Activated CD4-positive, alpha-beta T cell treated with anti-CD3 and anti-CD28 coated beads, Interleukin-2, amount 10 ng/mL, durations not matched to agents 7 days and 5 days (primary cell): Measurements from ENCODE around the gene TFB2M. TPM values are rescaled to one million over a fixed set of nuclear protein-coding genes. Genes with fewer than 3 reads are reported as not detected.
A peak's percentile ranks its signal among the peaks of the same experiment; 100 is the strongest.

Experiments
- CTCF ChIA-PET: fragments of 350-600 bp; sonication (Branson Sonifier 250); formaldehyde crosslinking; loops from one replicate; lab custom pipeline; 2021; ENCODE audit warnings: antibody characterized with exemption; lab: Charles Lee
- POLR2A ChIA-PET: fragments of 350-600 bp; sonication (Branson Sonifier 250); formaldehyde crosslinking; loops from one replicate; lab custom pipeline; 2021; ENCODE audit warnings: antibody characterized with exemption; lab: Charles Lee
- DNase-seq: peaks from one replicate; pipeline ENCODE4 v3.0.0-alpha.2; 2020
- H3K27ac Mint-ChIP-seq: one replicate; pipeline ENCODE4 v1.8.0; 2021; ENCODE audit warnings: mild to moderate bottlenecking, moderate library complexity, mixed read lengths
- H3K27me3 Mint-ChIP-seq: one replicate; pipeline ENCODE4 v1.8.0; 2021; ENCODE audit warnings: mixed read lengths
- H3K36me3 Mint-ChIP-seq: one replicate; pipeline ENCODE4 v1.8.0; 2021; ENCODE audit warnings: low read depth, mixed read lengths
- H3K4me1 Mint-ChIP-seq: one replicate; pipeline ENCODE4 v1.8.0; 2021; ENCODE audit warnings: mixed read lengths
- H3K4me3 Mint-ChIP-seq: one replicate; pipeline ENCODE4 v1.8.0; 2021; ENCODE audit warnings: mild to moderate bottlenecking, moderate library complexity, mixed read lengths
- H3K9me3 Mint-ChIP-seq: one replicate; pipeline ENCODE4 v1.8.0; 2021; ENCODE audit warnings: mixed read lengths
- total RNA-seq, 2 experiments: library from RNA; stranded (reverse); gene quantifications; one replicate each; pipeline ENCODE4 v1.2.3, GENCODE V29; 2021

TFB2M gene
- total RNA-seq, 2 experiments from 2014 or later, result 9.4 to 10.1 TPM

DNA sequence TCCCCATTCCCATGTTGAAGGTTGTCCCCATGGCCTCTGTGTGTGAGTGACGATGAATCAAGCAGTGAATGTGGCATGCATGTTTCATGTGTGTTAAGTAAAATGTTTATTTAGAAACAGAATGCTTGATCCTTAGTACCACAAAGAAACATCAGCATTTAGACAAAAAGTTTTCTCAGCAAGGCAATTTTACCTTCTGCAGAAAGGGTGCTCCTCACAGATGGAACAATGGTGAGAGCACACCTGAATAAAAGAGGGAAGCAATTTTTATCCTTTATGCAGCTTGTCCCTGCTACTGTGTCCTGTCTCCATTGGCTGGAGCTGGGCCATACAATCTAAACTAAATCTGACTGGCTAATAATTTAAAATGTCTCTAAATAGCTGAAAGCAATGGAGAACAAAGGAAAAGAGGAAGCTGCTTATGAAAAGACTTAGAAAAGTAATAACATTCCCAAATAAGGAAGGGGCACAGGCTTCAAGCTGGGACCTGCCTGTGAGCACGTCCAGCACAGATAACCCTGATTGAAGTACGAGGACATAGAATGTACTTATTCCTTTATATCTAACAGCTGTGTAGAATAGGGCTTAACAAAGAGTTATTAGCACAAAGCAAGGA is 50.6 kb downstream of the TFB2M start:
- H3K36me3 Mint-ChIP-seq, result no peaks in the 10 kb centered on the region
- ChIA-PET CTCF (interaction anchor here (0.6 to 0.9 kb wide), 2 partner anchors 9 to 57 kb away, joined by 3 read pairs; no protein-coding TSS in a partner anchor), POLR2A (interaction anchor here (0.6 kb wide), 1 partner anchor 38 kb away, joined by 3 read pairs; no protein-coding TSS in a partner anchor)
- H3K4me3 Mint-ChIP-seq, result no peak overlapping the region
- DNase-seq, result no peak
- H3K27ac Mint-ChIP-seq, result no peak overlapping the region
- peaks cover 5% of the 10 kb centered on the region for H3K4me1 Mint-ChIP-seq
- H3K9me3 Mint-ChIP-seq, result peaks cover 26% of the 10 kb centered on the region
- H3K27me3 Mint-ChIP-seq, result no peaks in the 10 kb centered on the region

DNA sequence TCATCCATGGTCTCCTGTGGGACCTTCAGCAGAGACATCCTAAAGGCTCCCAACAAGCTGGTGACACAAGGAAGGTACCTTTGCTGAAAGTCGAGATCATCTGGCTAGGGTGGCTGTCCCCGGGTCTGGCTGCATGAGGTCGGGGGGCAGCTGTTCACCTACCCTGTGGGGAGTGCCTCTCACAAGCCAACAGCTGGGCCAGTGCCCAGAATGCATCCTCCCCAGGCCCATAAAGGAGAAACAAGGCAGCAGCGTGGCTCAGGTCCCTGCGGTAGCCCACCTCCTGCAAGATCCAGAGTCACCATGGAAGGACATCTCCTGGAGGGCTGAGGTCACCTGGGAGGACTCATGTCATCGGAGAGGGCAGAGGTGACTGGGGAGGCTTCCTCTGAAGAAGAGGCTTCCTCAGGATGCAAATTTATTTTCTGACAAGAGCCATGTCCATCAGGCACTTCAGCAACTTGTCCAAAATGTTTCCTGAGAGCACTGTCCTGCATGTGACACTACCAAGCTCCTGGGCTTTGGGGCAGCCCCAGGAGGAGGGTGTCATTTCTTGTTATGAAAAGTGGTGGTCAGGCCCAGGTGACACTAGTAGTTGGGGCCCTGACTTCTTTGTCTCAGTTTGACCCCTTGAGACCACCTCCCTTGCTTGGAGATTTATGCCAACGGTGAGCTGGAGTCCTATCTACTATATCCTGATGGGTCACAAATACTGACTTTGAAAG is 52.3 kb downstream of the TFB2M start:
- no peak overlapping the region for H3K4me3 Mint-ChIP-seq
- H3K27ac Mint-ChIP-seq, result no peak overlapping the region
- ChIA-PET POLR2A (no interaction called here), CTCF (interaction anchor here (1.0 kb wide), 1 partner anchor 17 kb away, joined by 4 read pairs; no protein-coding TSS in a partner anchor)
- H3K9me3 Mint-ChIP-seq, result peaks cover 20% of the 10 kb centered on the region
- H3K27me3 Mint-ChIP-seq, result no peaks in the 10 kb centered on the region
- DNase-seq, result no peak
- H3K4me1 Mint-ChIP-seq, result peaks cover 5% of the 10 kb centered on the region
- no peaks in the 10 kb centered on the region for H3K36me3 Mint-ChIP-seq

DNA sequence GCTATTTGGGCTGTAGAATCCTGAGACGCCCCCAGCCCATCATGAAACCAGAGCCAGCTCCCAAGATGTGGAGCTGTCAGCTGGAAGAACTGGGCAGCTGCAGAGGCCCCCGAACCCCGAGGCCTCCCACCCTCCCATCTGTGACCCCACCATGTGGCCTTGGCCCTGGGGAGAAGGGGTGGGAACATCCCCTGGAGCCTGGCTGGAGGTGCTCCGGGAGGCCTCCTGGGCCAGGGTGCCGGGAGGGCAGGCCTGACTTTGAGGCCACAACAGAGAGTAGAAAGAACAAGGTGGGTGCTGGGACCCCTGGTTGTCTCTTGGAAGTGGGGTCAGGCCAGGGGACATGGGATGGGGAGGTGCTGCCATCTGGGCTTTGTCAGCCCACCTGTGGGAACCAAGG is 53.0 kb downstream of the TFB2M start:
- peaks cover 18% of the 10 kb centered on the region for H3K9me3 Mint-ChIP-seq
- CTCF ChIA-PET, result no interaction called here
- H3K27me3 Mint-ChIP-seq, result no peaks in the 10 kb centered on the region
- no peak overlapping the region for H3K27ac Mint-ChIP-seq
- no peaks in the 10 kb centered on the region for H3K36me3 Mint-ChIP-seq
- peaks cover 5% of the 10 kb centered on the region for H3K4me1 Mint-ChIP-seq
- no peak for DNase-seq
- no peak overlapping the region for H3K4me3 Mint-ChIP-seq
- POLR2A ChIA-PET, result no interaction called here

DNA sequence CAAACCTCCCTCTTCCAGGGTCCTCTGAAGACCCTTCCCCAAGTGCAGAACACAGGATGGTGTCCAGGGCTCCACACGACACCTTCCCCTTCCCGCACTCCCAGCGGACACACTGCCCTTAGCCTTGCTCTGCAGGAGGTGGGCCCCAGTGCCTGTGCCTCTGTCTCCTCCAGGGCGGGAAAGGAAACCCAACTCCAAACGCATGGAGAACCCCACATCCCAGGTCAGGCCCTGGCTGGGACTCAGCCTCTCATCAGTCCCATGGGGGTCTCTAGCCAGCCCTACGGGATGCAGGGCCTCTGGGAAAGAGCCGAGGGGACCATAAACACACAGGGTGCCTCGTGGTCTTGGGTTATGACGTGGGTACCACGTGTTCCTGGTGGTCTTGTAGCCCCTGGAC is 53.4 kb downstream of the TFB2M start:
- DNase-seq, result no peak
- ChIA-PET CTCF (no interaction called here), POLR2A (no interaction called here)
- Mint-ChIP-seq H3K9me3 (peaks cover 18% of the 10 kb centered on the region), H3K4me3 (no peak overlapping the region), H3K27ac (no peak overlapping the region), H3K36me3 (no peaks in the 10 kb centered on the region), H3K4me1 (peaks cover 9% of the 10 kb centered on the region), H3K27me3 (no peaks in the 10 kb centered on the region)

DNA sequence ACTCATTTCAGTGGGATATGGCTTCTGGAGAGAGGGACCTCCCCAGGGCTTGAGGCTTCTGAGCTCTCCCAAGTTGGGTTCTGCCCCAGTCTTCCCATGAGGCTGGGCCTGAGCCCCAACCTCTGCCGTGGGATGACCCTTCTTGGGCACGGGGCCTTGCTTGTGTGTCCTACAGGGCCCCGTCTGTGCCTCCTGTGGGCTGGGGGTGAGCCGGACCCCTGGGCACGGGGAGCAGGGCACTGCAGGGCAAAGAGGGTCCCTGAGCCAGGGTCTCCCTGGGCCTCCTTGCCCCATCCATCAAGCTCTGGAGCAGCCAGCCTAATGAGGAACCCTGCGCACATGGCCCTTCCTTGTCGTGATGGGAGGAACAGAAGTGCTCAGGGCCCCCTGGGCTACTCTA is 53.8 kb downstream of the TFB2M start:
- Mint-ChIP-seq H3K27me3 (no peaks in the 10 kb centered on the region), H3K9me3 (peaks cover 18% of the 10 kb centered on the region), H3K27ac (no peak overlapping the region), H3K4me3 (no peak overlapping the region), H3K4me1 (peaks cover 13% of the 10 kb centered on the region), H3K36me3 (no peaks in the 10 kb centered on the region)
- ChIA-PET POLR2A (no interaction called here), CTCF (interaction anchor here (0.9 kb wide), 1 partner anchor 21 kb away, joined by 3 read pairs; no protein-coding TSS in a partner anchor)
- no peak for DNase-seq

DNA sequence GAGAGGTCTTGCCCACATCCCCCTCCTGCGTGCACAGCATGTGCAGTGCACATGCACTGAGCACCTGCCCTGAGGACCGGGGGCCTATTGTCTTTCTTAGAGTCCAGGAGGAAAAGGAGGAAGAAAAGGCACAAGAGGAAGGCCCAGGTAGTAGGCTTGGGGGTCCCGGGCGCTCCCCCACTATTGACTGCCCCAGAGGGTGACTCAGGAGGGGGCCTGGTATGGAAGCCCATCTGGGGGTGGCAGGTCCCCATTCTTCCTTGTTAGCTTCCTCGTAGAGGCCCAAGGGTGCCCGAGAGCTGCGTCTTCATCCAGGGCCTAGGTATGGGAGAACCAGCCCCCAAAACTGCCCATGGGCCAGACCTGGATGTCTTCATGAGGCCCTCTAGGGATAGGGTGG is 54.9 kb downstream of the TFB2M start:
- Mint-ChIP-seq H3K27me3 (no peaks in the 10 kb centered on the region), H3K27ac (no peak overlapping the region), H3K4me3 (no peak overlapping the region), H3K4me1 (peaks cover 16% of the 10 kb centered on the region), H3K9me3 (peaks cover 16% of the 10 kb centered on the region), H3K36me3 (no peaks in the 10 kb centered on the region)
- DNase-seq, result no peak
- CTCF ChIA-PET, result no interaction called here
- POLR2A ChIA-PET, result no interaction called here

DNA sequence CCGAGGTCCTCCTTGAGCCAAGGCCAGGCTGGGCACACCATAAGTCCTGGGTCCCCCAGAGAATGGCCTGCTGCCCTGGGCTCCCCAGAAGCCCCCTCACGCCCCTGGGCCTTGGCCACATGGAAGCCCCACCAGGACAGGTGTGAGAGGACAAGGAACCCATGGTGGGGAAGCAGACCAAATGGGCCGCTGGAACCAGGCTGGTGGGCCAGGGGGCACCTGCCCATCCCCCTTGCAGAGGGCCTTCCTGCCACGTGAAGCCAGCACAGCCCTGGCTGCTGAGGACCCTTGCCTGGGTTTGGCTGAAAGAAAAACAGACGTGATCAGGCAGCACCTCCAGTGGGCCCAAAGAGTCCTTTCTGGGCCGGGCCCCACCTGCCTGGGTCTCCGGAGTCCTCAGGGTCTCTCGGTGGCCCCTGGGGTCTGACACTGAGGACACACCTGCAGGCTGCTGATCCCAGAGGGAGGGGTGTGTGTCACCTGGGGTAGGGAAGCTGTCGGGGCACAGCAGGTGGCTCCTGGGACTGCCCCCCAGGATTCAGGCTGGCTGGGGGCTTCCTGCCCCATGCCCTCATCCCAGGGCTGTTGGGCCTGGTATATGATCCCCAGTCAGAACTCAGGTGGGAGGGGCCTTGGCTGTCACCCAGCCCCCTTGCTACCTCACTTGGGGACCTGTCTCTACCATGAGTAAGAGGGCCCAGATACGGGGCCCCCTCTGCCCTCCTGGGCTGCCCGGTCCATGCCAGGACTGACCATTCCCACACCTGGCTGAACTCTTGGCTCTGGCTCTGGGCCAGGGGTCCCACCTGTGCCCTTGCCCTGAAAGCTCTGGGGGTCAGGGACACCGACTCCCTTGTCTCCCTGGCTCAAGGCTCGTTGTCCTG is 55.7 kb downstream of the TFB2M start:
- no peak overlapping the region for H3K4me3 Mint-ChIP-seq
- no peak overlapping the region for H3K27ac Mint-ChIP-seq
- POLR2A ChIA-PET, result no interaction called here
- CTCF ChIA-PET, result no interaction called here
- no peak for DNase-seq
- peaks cover 9% of the 10 kb centered on the region for H3K9me3 Mint-ChIP-seq
- H3K4me1 Mint-ChIP-seq, result peaks cover 24% of the 10 kb centered on the region
- H3K36me3 Mint-ChIP-seq, result no peaks in the 10 kb centered on the region
- H3K27me3 Mint-ChIP-seq, result no peaks in the 10 kb centered on the region

DNA sequence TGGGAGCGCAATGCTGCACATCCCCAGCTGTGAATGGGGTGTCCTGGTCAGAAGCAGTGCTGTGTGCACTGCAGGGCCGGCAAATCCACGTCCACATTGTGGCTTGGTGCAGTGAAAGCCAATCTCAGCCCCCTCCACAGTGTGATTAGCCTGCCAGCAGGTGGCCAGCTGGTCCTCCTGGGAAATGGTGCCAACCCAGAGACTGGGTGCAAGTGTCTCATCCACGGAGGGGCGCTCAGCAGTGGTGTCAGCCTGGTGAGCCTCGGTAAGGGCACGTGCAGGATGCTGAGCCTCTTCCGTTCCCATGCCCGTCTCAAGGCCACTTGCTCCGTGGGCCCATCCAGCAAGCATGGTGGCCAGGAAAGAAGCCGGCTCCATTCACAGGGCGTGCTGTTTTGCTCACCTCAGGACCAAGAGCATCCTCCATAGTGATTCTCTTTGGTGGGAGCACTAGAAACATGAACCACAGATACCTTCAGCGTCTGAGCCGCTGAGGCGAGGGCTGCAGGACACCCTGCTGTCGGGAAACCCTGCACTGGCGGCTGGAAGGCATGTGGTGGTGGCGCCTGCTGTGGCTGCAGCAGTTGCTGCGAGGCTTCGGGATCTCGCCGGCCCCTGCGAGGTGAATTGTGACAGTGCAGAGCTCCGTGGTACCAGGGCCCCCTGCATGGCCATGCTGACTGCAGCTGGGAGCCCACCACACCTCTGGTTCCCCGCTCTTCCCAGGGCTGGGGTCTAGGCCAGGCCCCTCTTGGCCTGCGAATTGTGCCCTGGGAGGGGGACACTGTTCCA is 57.0 kb downstream of the TFB2M start:
- ChIA-PET CTCF (interaction anchor here (0.8 to 0.9 kb wide), 3 partner anchors 10 to 49 kb away, joined by 3 read pairs; no protein-coding TSS in a partner anchor), POLR2A (no interaction called here)
- Mint-ChIP-seq H3K9me3 (no peaks in the 10 kb centered on the region), H3K36me3 (no peaks in the 10 kb centered on the region), H3K4me1 (peaks cover 25% of the 10 kb centered on the region), H3K27me3 (no peaks in the 10 kb centered on the region), H3K27ac (no peak overlapping the region), H3K4me3 (no peak overlapping the region)
- DNase-seq, result no peak

DNA sequence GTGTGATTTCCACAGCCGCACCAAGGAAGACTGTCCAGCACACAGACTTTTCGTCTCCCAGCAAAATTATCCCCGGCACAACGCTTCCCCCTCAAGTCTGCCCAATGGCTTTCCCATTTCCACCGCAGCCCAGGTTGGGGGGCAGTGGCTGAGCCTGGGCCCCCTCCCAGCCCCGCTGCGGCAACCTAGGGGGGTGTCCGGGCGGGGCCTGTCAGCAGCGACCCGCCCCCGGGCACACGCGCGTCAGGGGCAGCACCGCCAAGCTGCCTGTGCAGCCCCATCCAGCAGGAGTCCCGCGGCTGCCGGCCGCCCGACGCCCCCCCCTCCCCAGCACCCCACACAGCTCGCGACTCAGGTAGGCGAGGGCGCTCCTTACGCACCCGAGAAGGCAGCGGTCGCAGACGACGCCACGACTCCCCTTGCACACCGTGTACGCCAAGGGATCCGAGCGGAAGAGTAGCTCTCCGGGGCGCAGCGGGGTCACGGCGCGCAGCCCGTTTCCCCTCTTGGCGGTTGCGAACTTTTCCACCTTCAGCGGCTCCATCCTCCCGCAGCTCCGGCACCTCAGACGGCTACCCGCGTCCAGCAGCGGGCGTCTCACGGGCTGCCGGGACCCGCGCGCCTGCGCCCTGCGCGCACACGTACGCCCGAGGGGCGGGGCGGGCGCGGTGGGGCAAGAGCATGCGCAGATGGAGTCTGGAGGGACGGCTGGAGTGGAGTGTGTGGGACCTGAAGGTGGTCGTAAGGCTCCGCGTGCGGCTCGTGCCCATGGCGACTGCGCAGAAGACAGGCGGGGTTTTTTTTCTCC is 59.2 kb downstream of the TFB2M start, which contains the start of gene SMYD3:
SMYD3 (minus strand) TSS at position 606 of the 808 bp plus-strand sequence.
- ChIA-PET POLR2A (no interaction called here), CTCF (interaction anchor here (0.8 to 1.9 kb wide), 2 partner anchors 9 kb away, joined by 3 to 8 read pairs; no protein-coding TSS in a partner anchor)
- peaks cover 28% of the 10 kb centered on the region for H3K4me1 Mint-ChIP-seq
- H3K27ac Mint-ChIP-seq, result peak within 1 kb of the TSS; percentile 89
- H3K36me3 Mint-ChIP-seq, result no peaks in the 10 kb centered on the region
- peak; percentile 68 for DNase-seq
- no peaks in the 10 kb centered on the region for H3K9me3 Mint-ChIP-seq
- peak within 1 kb of the TSS; percentile 84 for H3K4me3 Mint-ChIP-seq
- no peaks in the 10 kb centered on the region for H3K27me3 Mint-ChIP-seq

DNA sequence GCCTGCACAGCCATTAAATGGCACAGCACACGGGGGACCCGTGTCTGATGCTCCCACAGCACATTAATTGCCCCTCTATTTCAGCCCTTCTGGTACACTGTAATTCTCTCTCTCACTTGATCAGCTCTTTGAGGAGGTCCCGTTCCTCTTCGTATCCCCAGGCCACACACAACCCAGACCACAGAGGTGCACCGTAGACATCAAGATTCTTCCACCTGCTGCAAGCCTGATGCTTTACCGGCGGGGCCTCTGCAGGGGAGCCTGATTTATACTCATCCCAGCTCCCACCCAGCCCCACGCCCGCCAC is 59.7 kb downstream of the TFB2M start:
- Mint-ChIP-seq H3K27ac (peak overlapping the region; percentile 81), H3K4me1 (peaks cover 33% of the 10 kb centered on the region), H3K27me3 (no peaks in the 10 kb centered on the region), H3K9me3 (no peaks in the 10 kb centered on the region), H3K36me3 (peaks cover 4% of the 10 kb centered on the region), H3K4me3 (peak overlapping the region; percentile 84)
- DNase-seq, result no peak
- CTCF ChIA-PET, result interaction anchor here (0.8 to 1.9 kb wide), 3 partner anchors 8 to 47 kb away, joined by 3 to 8 read pairs (median 3); no protein-coding TSS in a partner anchor
- POLR2A ChIA-PET, result no interaction called here

DNA sequence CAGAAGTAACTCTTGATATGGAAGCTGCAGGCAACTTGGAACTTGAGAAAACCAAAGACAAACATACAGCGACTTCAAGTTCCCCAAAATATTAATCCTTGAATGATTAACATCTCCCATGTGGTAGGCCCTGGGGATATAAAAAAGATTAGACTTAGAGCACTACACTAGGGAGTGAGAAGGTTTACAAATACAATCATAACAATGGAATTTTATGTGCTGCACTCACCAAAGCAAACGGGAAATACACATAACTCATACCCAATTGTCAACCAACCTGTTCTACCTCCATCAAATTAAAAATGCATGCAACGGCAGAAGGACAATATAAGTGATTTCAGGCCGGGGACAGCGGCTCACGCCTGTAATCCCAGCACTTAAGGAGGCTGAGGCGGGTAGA is 62.7 kb downstream of the TFB2M start:
- DNase-seq, result no peak
- H3K36me3 Mint-ChIP-seq, result peaks cover 4% of the 10 kb centered on the region
- no peak overlapping the region for H3K27ac Mint-ChIP-seq
- H3K27me3 Mint-ChIP-seq, result no peaks in the 10 kb centered on the region
- ChIA-PET CTCF (no interaction called here), POLR2A (no interaction called here)
- no peak overlapping the region for H3K4me3 Mint-ChIP-seq
- no peaks in the 10 kb centered on the region for H3K9me3 Mint-ChIP-seq
- peaks cover 33% of the 10 kb centered on the region for H3K4me1 Mint-ChIP-seq
